Right atrium auricular region (tissue), 2 donors: ENCODE measurements around the gene JOSD1. TPM values are rescaled to one million over a fixed set of nuclear protein-coding genes. Genes with fewer than 3 reads are reported as not detected.
A peak's percentile ranks its signal among the peaks of the same experiment; 100 is the strongest.

Experiments used
- DNase-seq: peaks from one replicate; pipeline ENCODE4 v3.0.0-alpha.2; 2019; ENCODE audit warnings: low spot score
- H3K27ac ChIP-seq, 2 donors: fragments of 200-600 bp; sonication (generic); 1 replicate in 1 of 2; 2 replicates in 1 of 2; pipeline ENCODE4 v1.5.1; 2016 to 2019
- H3K27me3 ChIP-seq, 2 donors: fragments of 200-600 bp; sonication (generic); one replicate each; pipeline versions ENCODE4 v1.5.1 to v1.6.0; 2017 to 2019
- H3K36me3 ChIP-seq: fragments of 200-600 bp; sonication (generic); one replicate; pipeline ENCODE4 v1.5.1; 2016
- H3K4me1 ChIP-seq, 2 donors: fragments of 200-600 bp; sonication (generic); one replicate each; pipeline versions ENCODE4 v1.5.1 to v1.6.0; 2017 to 2019
- H3K4me3 ChIP-seq, 2 donors: fragments of 200-600 bp; sonication (generic); 1 replicate in 1 of 2; 2 replicates in 1 of 2; pipeline ENCODE4 v1.5.1; 2017 to 2019; ENCODE audit warnings: mild to moderate bottlenecking in 1 of 2, moderate library complexity in 1 of 2
- H3K9me3 ChIP-seq, 2 donors: fragments of 200-600 bp; sonication (generic); one replicate each; pipeline ENCODE4 v1.5.1; 2019
- CTCF ChIP-seq, 2 donors: fragments of 200-600 bp; sonication (generic); IDR thresholded peaks; one replicate each; pipeline ENCODE4 v1.5.1; 2019; ENCODE audit warnings: antibody characterized with exemption in 2 of 2
- total RNA-seq, 2 donors: library from RNA; depleted of rRNA; stranded (reverse); fragments of >200 nt; gene quantifications; one replicate each; pipeline ENCODE4 v1.1.0, GENCODE V29; 2016

Gene JOSD1
- total RNA-seq, 2 donors from 2014 or later, result 20.0 to 37.3 TPM

- H3K27me3 ChIP-seq, result no peaks in the 10 kb centered on the region
- no peaks in the 10 kb centered on the region for H3K9me3 ChIP-seq
- no peak for DNase-seq
- H3K36me3 ChIP-seq, result peaks cover 62% of the 10 kb centered on the region
- H3K4me1 ChIP-seq, result no peaks in the 10 kb centered on the region
- no peak for TF ChIP-seq CTCF (IDR thresholded peaks at IDR 0.05)
- H3K4me3 ChIP-seq, result no peak overlapping the region
- no peak overlapping the region for H3K27ac ChIP-seq
Observed at GRCh38 chr22:38689651-38690050, 11.1 kb downstream of the JOSD1 start.

GRCh38 chr22:38685761-38686160, 15.0 kb downstream of the JOSD1 start:
- Histone ChIP-seq H3K27me3 (no peaks in the 10 kb centered on the region), H3K27ac (no peak overlapping the region), H3K36me3 (peaks cover 64% of the 10 kb centered on the region), H3K9me3 (no peaks in the 10 kb centered on the region), H3K4me3 (no peak overlapping the region), H3K4me1 (peaks cover 0 to 20% of the 10 kb centered on the region in 2 donors)
- DNase-seq, result no peak
- TF ChIP-seq CTCF (IDR thresholded peaks at IDR 0.05), result no peak

- Histone ChIP-seq H3K4me1 (peaks cover 0 to 20% of the 10 kb centered on the region in 2 donors), H3K4me3 (no peak overlapping the region), H3K36me3 (peaks cover 64% of the 10 kb centered on the region), H3K27me3 (no peaks in the 10 kb centered on the region), H3K9me3 (no peaks in the 10 kb centered on the region), H3K27ac (no peak overlapping the region)
- no peak for TF ChIP-seq CTCF (IDR thresholded peaks at IDR 0.05)
- DNase-seq, result no peak
Observed at GRCh38 chr22:38684895-38685294, 15.8 kb downstream of the JOSD1 start.

- H3K9me3 ChIP-seq, result no peaks in the 10 kb centered on the region
- peaks cover 0 to 20% of the 10 kb centered on the region in 2 donors for H3K4me1 ChIP-seq
- peak within 1 kb of the TSS; percentile 94 to 100 for H3K4me3 ChIP-seq
- peak within 1 kb of the TSS; percentile 72 to 76 for H3K27ac ChIP-seq
- TF ChIP-seq CTCF (IDR thresholded peaks at IDR 0.05), result peak; percentile 36 to 89
- DNase-seq, result peak; percentile 86
- H3K27me3 ChIP-seq, result no peaks in the 10 kb centered on the region
- peaks cover 36% of the 10 kb centered on the region for H3K36me3 ChIP-seq
Observed at GRCh38 chr22:38681582-38682335, 19.0 kb downstream of the JOSD1 start, which contains the start of gene TOMM22. Gene TOMM22 (plus strand): TSS chr22:38681957. CDS start chr22:38681979, 22 bp downstream.

- H3K4me1 ChIP-seq, result no peaks in the 10 kb centered on the region
- no peak for DNase-seq
- no peaks in the 10 kb centered on the region for H3K9me3 ChIP-seq
Observed at GRCh38 chr22:38675833-38676232, 24.9 kb downstream of the JOSD1 start.

More at GRCh38 chr22:38675833-38676232, 24.9 kb downstream of the JOSD1 start:
- no peak overlapping the region for H3K4me3 ChIP-seq
- H3K36me3 ChIP-seq, result peaks cover 21% of the 10 kb centered on the region
- no peaks in the 10 kb centered on the region for H3K27me3 ChIP-seq
- no peak for TF ChIP-seq CTCF (IDR thresholded peaks at IDR 0.05)
- no peak overlapping the region for H3K27ac ChIP-seq
